C4-2B (cell line): Measurements from ENCODE around the gene HBQ1.

ENCODE experiments used
- CTCF ChIP-seq: fragments of 450-650 bp; conservative IDR thresholded peaks from 2 replicates; pipeline ENCODE4 v1.5.1; 2017; ENCODE audit warnings: mild to moderate bottlenecking
- ZFX ChIP-seq: fragments of 450-650 bp; IDR thresholded peaks from 2 replicates; pipeline ENCODE4 v1.6.1; 2017

GRCh38 chr16:194516-194915, 14.3 kb downstream of the HBQ1 start:
- TF ChIP-seq CTCF (no peak), ZFX (no peak)
